Esophagus squamous epithelium (tissue), 5 donors: ENCODE measurements around the gene TUBGCP3. TPM values are rescaled to one million over a fixed set of nuclear protein-coding genes. Genes with fewer than 3 reads are reported as not detected.

ENCODE experiments used
- DNase-seq: peaks from one replicate; lab custom pipeline; 2025; lab: John Stamatoyannopoulos, UW
- H3K27ac ChIP-seq, 4 donors: fragments of 200-600 bp; sonication (generic); one replicate each; pipeline ENCODE4 v1.5.1; 2016 to 2019; ENCODE audit warnings: mild to moderate bottlenecking in 1 of 4
- H3K27me3 ChIP-seq, 4 donors: fragments of 200-600 bp; sonication (generic); 1 replicate in 3 of 4; 2 replicates in 1 of 4; pipeline versions ENCODE4 v1.5.1 to v1.6.0; 2017 to 2021; ENCODE audit warnings: antibody characterized with exemption in 1 of 4
- H3K36me3 ChIP-seq, 3 donors: fragments of 200-600 bp; sonication (generic); one replicate each; pipeline ENCODE4 v1.5.1; 2016 to 2019
- H3K4me1 ChIP-seq, 3 donors: fragments of 200-600 bp; sonication (generic); one replicate each; pipeline ENCODE4 v1.5.1; 2017 to 2019
- H3K4me3 ChIP-seq, 4 donors: fragments of 200-600 bp; sonication (generic); 1 replicate in 3 of 4; 2 replicates in 1 of 4; pipeline ENCODE4 v1.5.1; 2016 to 2019; ENCODE audit warnings: mild to moderate bottlenecking in 2 of 4, moderate library complexity in 1 of 4
- H3K9me3 ChIP-seq, 3 donors: fragments of 200-600 bp; sonication (generic); one replicate each; pipeline ENCODE4 v1.5.1; 2016 to 2019
- POLR2A ChIP-seq, 4 donors: fragments of 450-650 bp; IDR thresholded peaks; one replicate each; pipeline ENCODE4 v1.6.1; 2017; ENCODE audit warnings: antibody characterized with exemption in 4 of 4, mild to moderate bottlenecking in 4 of 4, moderate library complexity in 3 of 4
- WGBS, 2 donors: methylation state at CpG; one replicate each; pipeline ENCODE4 v1.1.5; 2018; 5-methylcytosine and 5-hydroxymethylcytosine counted together
- intact Hi-C: fragments of 100-400 bp; cut with DNase I; formaldehyde crosslinking; loops from one replicate; pipeline ENCODE4 v1.15.0; 2022
- total RNA-seq, 4 donors: library from RNA; depleted of rRNA; stranded (reverse); fragments of >200 nt; gene quantifications; one replicate each; pipeline ENCODE4 v1.1.0, GENCODE V29; 2016
- TF ChIP-seq, protein P1 (sequence below), 6 experiments: fragments of 450-650 bp in 4 of 6; fragments of 200-600 bp in 2 of 6; sonication (generic) in 2 of 6; IDR thresholded peaks; one replicate each; pipeline ENCODE4 v1.5.1; 2016 to 2019; ENCODE audit warnings: antibody characterized with exemption in 6 of 6, mild to moderate bottlenecking in 4 of 6, moderate library complexity in 4 of 6
- donor health status: DM: yes; HTN: yes; CAD: no.

TUBGCP3 gene
- total RNA-seq, 4 donors from 2014 or later: 12.9 to 29.4 (median 18.9) TPM

DNA sequence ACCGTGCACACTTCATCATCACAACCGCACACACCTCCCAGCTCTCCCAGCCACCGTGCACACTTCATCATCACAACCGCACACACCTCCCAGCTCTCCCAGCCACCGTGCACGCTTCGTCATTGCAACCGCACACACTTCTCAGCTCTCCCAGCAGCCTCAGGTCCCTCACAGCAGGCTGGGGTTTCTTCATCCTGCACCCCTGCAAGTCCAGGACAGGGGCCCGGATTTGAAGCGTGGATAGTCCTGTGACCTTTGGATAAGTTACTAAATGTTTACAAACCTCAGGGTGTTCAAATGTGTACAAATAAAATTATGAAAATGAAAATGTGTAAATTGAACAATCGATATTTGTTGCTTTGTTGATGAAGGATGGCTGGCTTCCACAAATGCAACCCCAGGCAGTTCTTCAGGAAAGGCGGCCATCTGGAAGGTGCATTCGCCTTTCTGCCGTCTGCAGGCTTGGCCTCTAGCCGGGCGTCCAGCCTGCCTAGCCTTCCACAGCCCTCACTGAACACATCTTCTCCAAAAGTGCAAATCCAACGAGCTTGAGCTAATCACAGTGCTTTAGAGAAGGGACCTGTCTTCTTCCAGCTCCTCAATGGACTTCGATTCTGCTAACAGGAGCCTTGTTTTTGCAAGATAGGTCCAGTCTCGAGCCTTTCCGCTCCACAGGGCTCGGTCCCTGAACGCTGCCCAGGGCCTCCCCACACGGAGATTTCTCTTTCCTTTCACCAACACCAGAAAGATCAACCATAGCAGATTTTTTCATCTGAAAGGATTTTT is 137.6 kb downstream of the TUBGCP3 start:
- Histone ChIP-seq H3K27me3 (peaks cover 0 to 85% (median 0%) of the 10 kb centered on the region in 4 donors), H3K36me3 (no peaks in the 10 kb centered on the region), H3K4me3 (no peak overlapping the region), H3K9me3 (no peaks in the 10 kb centered on the region), H3K4me1 (peaks cover 0 to 4% (median 0%) of the 10 kb centered on the region in 3 donors), H3K27ac (no peak overlapping the region)
- no peak for TF ChIP-seq POLR2A (IDR thresholded peaks at IDR 0.05)
- TF ChIP-seq, protein P1, sequence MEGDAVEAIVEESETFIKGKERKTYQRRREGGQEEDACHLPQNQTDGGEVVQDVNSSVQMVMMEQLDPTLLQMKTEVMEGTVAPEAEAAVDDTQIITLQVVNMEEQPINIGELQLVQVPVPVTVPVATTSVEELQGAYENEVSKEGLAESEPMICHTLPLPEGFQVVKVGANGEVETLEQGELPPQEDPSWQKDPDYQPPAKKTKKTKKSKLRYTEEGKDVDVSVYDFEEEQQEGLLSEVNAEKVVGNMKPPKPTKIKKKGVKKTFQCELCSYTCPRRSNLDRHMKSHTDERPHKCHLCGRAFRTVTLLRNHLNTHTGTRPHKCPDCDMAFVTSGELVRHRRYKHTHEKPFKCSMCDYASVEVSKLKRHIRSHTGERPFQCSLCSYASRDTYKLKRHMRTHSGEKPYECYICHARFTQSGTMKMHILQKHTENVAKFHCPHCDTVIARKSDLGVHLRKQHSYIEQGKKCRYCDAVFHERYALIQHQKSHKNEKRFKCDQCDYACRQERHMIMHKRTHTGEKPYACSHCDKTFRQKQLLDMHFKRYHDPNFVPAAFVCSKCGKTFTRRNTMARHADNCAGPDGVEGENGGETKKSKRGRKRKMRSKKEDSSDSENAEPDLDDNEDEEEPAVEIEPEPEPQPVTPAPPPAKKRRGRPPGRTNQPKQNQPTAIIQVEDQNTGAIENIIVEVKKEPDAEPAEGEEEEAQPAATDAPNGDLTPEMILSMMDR (IDR thresholded peaks at IDR 0.05): no peak
- intact Hi-C loops: no loop called here
- WGBS, 2 donors: 83 to 84% methylated on average over 22 of the region's 23 CpGs
- no peak for DNase-seq

DNA sequence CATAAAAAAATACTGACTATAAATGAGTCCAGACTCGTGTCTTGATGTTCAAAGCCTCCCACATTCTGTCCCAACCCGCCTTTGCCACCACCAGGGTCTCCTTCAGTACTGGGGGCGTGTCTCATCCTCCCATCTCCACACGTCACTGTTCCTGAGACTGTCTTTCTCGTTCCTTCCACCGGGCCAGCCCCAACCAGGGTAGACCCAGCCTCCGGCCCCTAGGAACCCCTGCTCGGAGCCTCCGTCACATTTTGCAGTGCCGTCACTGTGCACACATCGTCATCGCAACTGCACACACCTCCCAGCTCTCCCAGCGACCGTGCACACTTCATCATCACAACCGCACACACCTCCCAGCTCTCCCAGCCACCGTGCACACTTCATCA is 138.4 kb downstream of the TUBGCP3 start:
- H3K4me1 ChIP-seq: peaks cover 0 to 4% (median 0%) of the 10 kb centered on the region in 3 donors
- H3K36me3 ChIP-seq: no peaks in the 10 kb centered on the region
- 75 to 79% methylated on average over 16 of the region's 16 CpGs for WGBS, 2 donors
- H3K9me3 ChIP-seq: no peaks in the 10 kb centered on the region
- no peak for TF ChIP-seq POLR2A (IDR thresholded peaks at IDR 0.05)
- TF ChIP-seq, protein P1 (IDR thresholded peaks at IDR 0.05): no peak
- intact Hi-C loops: no loop called here
- DNase-seq: no peak
- H3K27me3 ChIP-seq: peaks cover 0 to 88% (median 0%) of the 10 kb centered on the region in 4 donors
- H3K27ac ChIP-seq: no peak overlapping the region
- H3K4me3 ChIP-seq: no peak overlapping the region

DNA sequence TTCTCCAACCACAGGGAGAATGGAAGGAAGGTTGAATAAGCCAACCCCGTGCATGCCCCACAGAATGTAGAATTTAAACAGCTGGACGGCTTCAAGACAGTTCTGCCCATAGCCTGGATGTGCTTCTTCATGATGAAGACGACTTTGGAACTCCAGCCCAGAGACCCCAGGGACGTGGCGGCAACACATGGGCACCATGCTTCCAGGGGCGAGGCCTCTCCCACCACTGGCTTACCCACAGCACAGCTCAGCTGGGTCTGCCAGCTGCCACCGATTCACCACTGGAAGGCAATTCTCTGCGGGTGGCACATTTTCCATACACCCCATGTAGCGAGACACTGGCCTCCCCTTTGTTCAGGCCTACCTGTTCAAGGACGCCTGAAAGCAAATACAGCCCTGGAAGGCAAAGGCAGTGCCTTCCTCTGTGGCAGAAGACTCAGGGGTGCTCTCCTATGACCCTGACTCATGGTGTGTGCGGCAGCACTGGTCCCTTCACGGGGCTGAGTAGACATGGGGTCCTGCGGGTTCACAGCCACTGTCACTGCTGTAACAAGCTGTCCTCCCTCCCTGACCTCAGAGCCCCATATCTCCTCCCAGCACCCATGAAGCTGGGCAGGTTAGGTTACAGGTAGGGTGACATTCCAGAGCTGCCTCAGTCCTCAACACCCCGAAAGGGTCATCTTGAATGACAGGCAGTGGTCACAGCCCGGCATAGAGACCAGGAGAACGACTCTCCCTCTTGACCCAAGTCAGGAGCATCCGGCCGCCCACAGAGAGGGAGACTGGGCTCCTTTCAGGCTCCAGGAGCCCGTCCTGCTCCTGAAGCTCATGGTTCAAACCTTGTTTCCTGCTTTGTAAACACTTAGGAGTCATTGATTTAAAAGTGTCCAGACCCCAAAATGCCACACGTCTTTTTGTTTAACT is 139.1 kb downstream of the TUBGCP3 start:
- TF ChIP-seq POLR2A (IDR thresholded peaks at IDR 0.05): no peak
- TF ChIP-seq, protein P1 (IDR thresholded peaks at IDR 0.05): no peak
- 68 to 78% methylated on average over 8 to 10 of the region's 20 CpGs for WGBS, 2 donors
- no peaks in the 10 kb centered on the region for H3K9me3 ChIP-seq
- H3K4me3 ChIP-seq: no peak overlapping the region
- intact Hi-C loops: no loop called here
- no peak overlapping the region for H3K27ac ChIP-seq
- peaks cover 0 to 6% (median 0%) of the 10 kb centered on the region in 3 donors for H3K4me1 ChIP-seq
- no peak for DNase-seq
- H3K27me3 ChIP-seq: peaks cover 0 to 88% (median 0%) of the 10 kb centered on the region in 4 donors
- no peaks in the 10 kb centered on the region for H3K36me3 ChIP-seq

DNA sequence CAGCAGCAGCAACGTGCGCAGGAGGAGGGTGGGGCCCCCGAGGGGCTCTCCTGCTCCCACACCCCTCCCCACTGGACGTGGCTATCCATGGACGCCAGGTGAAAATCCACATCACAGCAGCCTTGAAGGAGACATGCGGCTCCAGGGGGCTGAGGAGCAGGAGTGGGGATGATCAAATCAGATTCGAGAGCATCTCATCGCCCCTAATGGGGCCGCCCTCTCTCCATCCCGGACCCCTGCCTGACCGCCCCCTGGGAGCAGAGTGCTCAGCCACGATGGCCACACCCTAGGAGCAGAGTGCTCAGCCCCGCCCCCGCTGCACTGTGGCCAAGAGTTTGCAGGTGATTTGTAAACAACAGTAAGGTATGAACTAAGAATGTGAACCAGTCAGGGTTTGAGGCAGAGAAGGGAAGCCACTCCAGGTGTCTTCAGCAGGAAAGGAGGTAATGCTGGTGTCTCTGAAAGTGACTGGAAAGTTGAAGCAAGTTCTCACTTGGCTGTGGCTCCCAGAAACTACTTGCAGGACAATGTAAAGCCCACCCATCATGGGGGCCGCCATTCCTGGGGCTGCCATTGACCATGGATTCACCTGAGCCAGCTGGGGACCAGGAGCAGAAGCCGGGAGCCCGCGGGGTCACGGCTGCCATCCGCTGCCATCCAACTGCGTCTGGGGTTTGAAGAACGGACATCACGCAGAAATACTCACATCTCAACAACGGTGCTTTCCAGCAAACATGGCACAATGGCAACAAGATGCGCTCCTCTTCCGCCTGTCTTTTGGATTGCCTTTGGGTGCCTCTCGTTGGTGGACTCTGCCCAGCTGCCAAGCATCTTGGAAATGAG is 140.0 kb downstream of the TUBGCP3 start:
- TF ChIP-seq, protein P1 (IDR thresholded peaks at IDR 0.05): no peak
- TF ChIP-seq POLR2A (IDR thresholded peaks at IDR 0.05): no peak
- no peak for DNase-seq
- no peaks in the 10 kb centered on the region for H3K9me3 ChIP-seq
- H3K4me3 ChIP-seq: no peak overlapping the region
- WGBS, 2 donors: 86 to 91% methylated on average over 16 to 17 of the region's 27 CpGs
- peaks cover 0 to 15% (median 0%) of the 10 kb centered on the region in 3 donors for H3K4me1 ChIP-seq
- no peaks in the 10 kb centered on the region for H3K36me3 ChIP-seq
- H3K27me3 ChIP-seq: peaks cover 0 to 89% (median 0%) of the 10 kb centered on the region in 4 donors
- intact Hi-C loops: no loop called here
- H3K27ac ChIP-seq: no peak overlapping the region
